Fibroblast of peridontal ligament (primary cell): ENCODE results near the gene UBR1.
"Not testable (repeated sequence)": the region's sequence is repeated elsewhere in the genome, so short reads cannot be mapped to it uniquely, and the experiment has no call there.

Experiments
- DNase-seq: peaks from one replicate; pipeline ENCODE4 v3.0.0-alpha.2; 2010; ENCODE audit errors: extremely low read depth

Gene UBR1

DNA sequence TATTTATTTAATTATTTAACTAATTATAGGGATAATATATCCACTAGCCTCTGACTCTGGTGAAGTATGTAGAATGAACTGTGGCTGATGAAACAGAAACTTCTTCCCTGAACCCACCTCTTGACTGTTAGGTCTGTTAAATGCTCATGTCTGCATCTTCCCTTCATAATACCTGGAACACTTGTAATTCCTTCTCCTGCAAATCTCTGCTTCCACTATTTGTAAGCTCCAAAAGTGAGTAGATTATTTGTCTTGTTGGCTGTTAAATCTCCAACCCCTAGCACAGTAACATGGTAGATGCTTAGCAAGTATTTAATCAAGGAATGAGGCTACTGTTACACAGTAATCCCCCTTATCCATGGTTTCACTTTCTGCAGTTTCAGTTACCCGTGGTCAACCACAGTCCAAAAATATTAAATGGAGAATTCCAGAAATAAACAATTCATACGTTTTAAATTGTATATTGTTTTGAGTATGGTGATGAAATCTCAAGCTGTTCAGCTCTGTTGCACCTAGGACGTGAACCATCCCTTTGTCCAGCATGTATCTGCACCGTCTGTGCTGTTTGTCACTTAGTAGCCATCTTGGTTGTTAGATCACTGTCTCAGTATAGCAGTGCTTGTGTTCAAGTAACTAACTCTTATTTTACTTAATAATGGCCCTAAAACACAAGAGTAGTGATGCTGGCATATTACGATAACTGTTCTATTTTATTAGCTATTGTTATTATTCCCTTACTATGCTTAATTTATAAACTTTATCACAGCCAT is 190.9 kb downstream of the UBR1 start:
- DNase-seq, result peak; percentile 58

DNA sequence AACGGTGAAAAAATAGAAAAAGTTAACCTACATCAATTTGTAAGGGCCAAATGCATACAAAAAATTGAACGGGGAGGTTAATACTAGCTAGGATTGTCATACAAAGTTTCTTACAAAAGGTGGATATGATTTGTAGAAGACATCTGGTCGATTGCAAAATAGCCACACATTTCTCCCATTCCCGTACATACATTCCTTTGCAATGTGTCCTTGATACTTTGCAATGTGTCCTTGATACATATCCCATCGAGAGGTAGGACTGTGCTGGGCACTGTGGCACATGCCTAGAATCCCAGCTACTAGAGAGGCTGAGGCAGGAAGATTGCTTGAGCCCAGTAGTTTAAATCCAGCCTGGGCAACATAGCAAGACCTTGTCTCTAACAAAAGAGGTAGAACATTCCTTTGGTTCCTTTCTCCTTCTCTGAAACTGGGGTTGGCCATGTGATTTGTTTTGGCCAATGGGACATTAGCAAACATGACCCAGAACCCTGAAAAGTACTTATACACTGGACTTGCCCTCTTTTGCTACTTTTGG is 194.7 kb downstream of the UBR1 start:
- no peak for DNase-seq

DNA sequence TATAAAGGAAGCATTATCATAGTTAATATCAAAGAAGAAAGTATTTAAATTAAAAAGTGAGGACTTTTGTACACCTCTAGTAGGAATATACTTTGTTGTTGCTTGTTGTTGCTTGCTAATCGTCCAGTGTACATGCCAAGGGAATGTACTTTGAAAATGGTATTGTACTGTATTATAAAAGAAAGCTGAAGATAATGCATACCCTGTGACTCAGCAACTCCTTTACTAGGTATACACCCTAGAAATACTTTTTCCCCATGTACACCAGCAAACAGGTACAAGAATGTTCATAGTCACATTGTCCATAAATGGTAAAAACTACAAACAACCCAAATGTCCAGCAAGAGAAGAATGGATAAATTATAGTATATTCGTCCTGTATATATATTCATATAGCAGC is 197.3 kb downstream of the UBR1 start:
- DNase-seq, result no peak

DNA sequence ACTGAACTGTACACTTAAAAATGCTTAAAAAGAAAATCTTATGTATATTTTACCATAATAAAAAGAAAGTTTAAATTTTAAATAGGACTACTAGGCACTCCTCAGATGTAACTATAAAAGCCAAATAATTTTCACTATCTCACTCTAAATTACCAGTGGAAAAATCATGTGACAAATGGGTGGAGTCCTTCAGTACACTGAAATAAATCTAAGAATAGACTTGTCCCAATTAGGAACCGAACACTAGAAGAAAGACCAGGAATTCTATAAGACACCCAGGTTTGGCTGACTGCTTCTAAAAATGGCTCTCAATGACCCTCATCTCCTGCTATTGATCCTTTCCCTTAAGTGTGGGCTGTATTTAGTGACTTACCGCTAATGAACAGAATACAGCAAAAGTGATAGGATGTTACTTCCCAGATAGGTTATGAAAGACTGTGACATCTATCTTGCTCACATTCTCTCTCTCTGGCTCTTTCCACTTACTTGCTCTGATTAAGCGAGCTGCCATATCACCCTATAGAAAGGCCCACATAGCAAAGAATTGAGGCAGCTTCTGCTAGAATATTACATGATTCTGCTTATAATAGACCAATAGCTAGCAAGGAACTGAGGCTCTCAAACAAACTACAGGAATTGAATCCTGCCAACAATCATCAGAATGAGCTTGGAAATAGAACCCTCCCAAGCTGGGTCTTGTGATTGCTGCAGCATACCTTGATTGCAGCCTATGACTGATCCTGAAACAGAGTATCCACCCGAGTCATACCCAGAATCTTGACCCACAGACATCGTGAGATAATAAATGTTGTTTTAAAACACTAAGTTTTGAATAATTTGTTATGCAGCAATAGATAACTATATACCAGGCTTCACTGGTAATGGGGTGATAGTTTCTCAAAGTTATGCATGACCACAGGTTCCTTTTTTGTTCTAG is 202.2 kb downstream of the UBR1 start:
- no peak for DNase-seq

DNA sequence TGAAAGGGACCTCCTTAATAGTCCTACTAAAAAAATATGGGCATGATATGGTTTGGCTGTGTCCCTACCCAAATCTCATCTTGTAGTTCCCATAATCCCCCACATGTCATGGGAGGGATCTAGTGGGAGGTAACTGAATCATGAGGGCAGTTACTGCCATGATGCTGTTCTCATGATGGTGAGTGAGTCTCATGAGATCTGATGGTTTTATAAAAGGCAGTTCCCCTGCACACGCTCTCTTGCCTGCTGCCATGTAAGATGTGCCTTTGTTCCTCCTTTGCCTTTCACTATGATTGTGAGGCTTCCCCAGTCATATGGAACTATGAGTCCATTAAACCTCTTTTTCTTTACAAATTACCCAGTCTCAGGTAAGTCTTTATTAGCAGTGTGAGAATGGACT is 211.9 kb downstream of the UBR1 start:
- not testable (repeated sequence) for DNase-seq
